ENCODE measurements around the gene CAMK1D.

Gene CAMK1D

GRCh38 chr10:12559578-12560178 lies 210.3 kb downstream of the CAMK1D start:
- no peak overlapping the region for H3K4me3 ChIP-seq (ENCODE audit: low read depth, low read length)
- TF ChIP-seq CTCF (IDR thresholded peaks at IDR 0.05; ENCODE audit: low read depth, low read length, missing control alignments), result no peak
- DNase-seq (ENCODE audit: low read depth), result no peak

- TF ChIP-seq CTCF (IDR thresholded peaks at IDR 0.05; ENCODE audit: low read depth, low read length, missing control alignments), result no peak
- no peak overlapping the region for H3K4me3 ChIP-seq (ENCODE audit: low read depth, low read length)
- DNase-seq (ENCODE audit: low read depth), result no peak
Observed at GRCh38 chr10:12561307-12561706, 212.0 kb downstream of the CAMK1D start.

- no peak overlapping the region for H3K4me3 ChIP-seq (ENCODE audit: low read depth, low read length)
- TF ChIP-seq CTCF (IDR thresholded peaks at IDR 0.05; ENCODE audit: low read depth, low read length, missing control alignments), result no peak
- no peak for DNase-seq (ENCODE audit: low read depth)
Observed at GRCh38 chr10:12561720-12562119, 212.4 kb downstream of the CAMK1D start.

GRCh38 chr10:12563489-12563888 lies 214.1 kb downstream of the CAMK1D start:
- H3K4me3 ChIP-seq (ENCODE audit: low read depth, low read length), result no peak overlapping the region
- TF ChIP-seq CTCF (IDR thresholded peaks at IDR 0.05; ENCODE audit: low read depth, low read length, missing control alignments), result no peak
- no peak for DNase-seq (ENCODE audit: low read depth)

- no peak for DNase-seq (ENCODE audit: low read depth)
- no peak for TF ChIP-seq CTCF (IDR thresholded peaks at IDR 0.05; ENCODE audit: low read depth, low read length, missing control alignments)
- no peak overlapping the region for H3K4me3 ChIP-seq (ENCODE audit: low read depth, low read length)
Observed at GRCh38 chr10:12564173-12564572, 214.8 kb downstream of the CAMK1D start.

- DNase-seq (ENCODE audit: low read depth), result no peak
- H3K4me3 ChIP-seq (ENCODE audit: low read depth, low read length), result no peak overlapping the region
- TF ChIP-seq CTCF (IDR thresholded peaks at IDR 0.05; ENCODE audit: low read depth, low read length, missing control alignments), result no peak
Observed at GRCh38 chr10:12566161-12567115, 217.1 kb downstream of the CAMK1D start.
